Measurements from ENCODE around the gene ACADL. TPM values are rescaled to one million over a fixed set of nuclear protein-coding genes. Genes with fewer than 3 reads are reported as not detected.
"Not testable (repeated sequence)": the region's sequence is repeated elsewhere in the genome, so short reads cannot be mapped to it uniquely, and the experiment has no call there.

The ACADL gene
- total RNA-seq, 1 donor from 2014 or later = 32.4 TPM

GRCh38 chr2:210207929-210208328, 17.3 kb downstream of the ACADL start:
- ATAC-seq (no peak), DNase-seq (ENCODE audit: low spot score) (no peak)
- intact Hi-C loops (cut with DNase I) = no loop called here

GRCh38 chr2:210203558-210203957, 21.7 kb downstream of the ACADL start:
- ATAC-seq = no peak
- DNase-seq (ENCODE audit: low spot score) = no peak
- intact Hi-C loops (cut with DNase I) = no loop called here

- DNase-seq (ENCODE audit: low spot score) (no peak), ATAC-seq (no peak)
- intact Hi-C loops (cut with DNase I) = no loop called here
Measured at GRCh38 chr2:210203147-210203546, 22.1 kb downstream of the ACADL start.

- intact Hi-C loops (cut with DNase I) = loop anchor here (10.0 kb wide), 1 partner anchor 225 kb away; no protein-coding TSS in a partner anchor
- ATAC-seq (no peak), DNase-seq (ENCODE audit: low spot score) (no peak)
Measured at GRCh38 chr2:210199854-210200253, 25.4 kb downstream of the ACADL start.

- intact Hi-C loops (cut with DNase I) = loop anchor here (10.0 kb wide), 1 partner anchor 224 kb away; no protein-coding TSS in a partner anchor
- no peak for ATAC-seq
Measured at GRCh38 chr2:210199186-210199765, 26.0 kb downstream of the ACADL start.

GRCh38 chr2:210198326-210198725, 26.9 kb downstream of the ACADL start:
- DNase-seq (ENCODE audit: low spot score) (no peak), ATAC-seq (no peak)
- intact Hi-C loops (cut with DNase I) = loop anchor here (10.0 kb wide), 1 partner anchor 224 kb away; no protein-coding TSS in a partner anchor

More at GRCh38 chr2:210199186-210199765, 26.0 kb downstream of the ACADL start:
- no peak for DNase-seq (ENCODE audit: low spot score)

- DNase-seq (ENCODE audit: low spot score) = no peak
- no peak for ATAC-seq
- intact Hi-C loops (cut with DNase I) = loop anchor here (10.0 kb wide), 1 partner anchor 223 kb away; no protein-coding TSS in a partner anchor
Measured at GRCh38 chr2:210197720-210198119, 27.5 kb downstream of the ACADL start.

- DNase-seq (ENCODE audit: low spot score) (no peak), ATAC-seq (no peak)
- intact Hi-C loops (cut with DNase I) = loop anchor here (10.0 kb wide), 1 partner anchor 220 kb away; no protein-coding TSS in a partner anchor
Measured at GRCh38 chr2:210195101-210195852, 30.0 kb downstream of the ACADL start.

GRCh38 chr2:210190345-210190744, 34.9 kb downstream of the ACADL start:
- DNase-seq (ENCODE audit: low spot score) = no peak
- intact Hi-C loops (cut with DNase I) = loop anchor here (10.0 kb wide), 1 partner anchor 216 kb away; no protein-coding TSS in a partner anchor
- no peak for ATAC-seq

- ATAC-seq (no peak), DNase-seq (ENCODE audit: low spot score) (no peak)
- intact Hi-C loops (cut with DNase I) = loop anchor here (10.0 kb wide), 1 partner anchor 215 kb away; no protein-coding TSS in a partner anchor
Measured at GRCh38 chr2:210189452-210190138, 35.7 kb downstream of the ACADL start.

GRCh38 chr2:210188755-210189154, 36.5 kb downstream of the ACADL start:
- intact Hi-C loops (cut with DNase I) = no loop called here
- DNase-seq (ENCODE audit: low spot score) (no peak), ATAC-seq (no peak)

GRCh38 chr2:210188190-210188589, 37.1 kb downstream of the ACADL start:
- intact Hi-C loops (cut with DNase I) = no loop called here
- no peak for ATAC-seq
- DNase-seq (ENCODE audit: low spot score) = no peak

GRCh38 chr2:210183936-210184335, 41.3 kb downstream of the ACADL start:
- DNase-seq (ENCODE audit: low spot score); intact Hi-C loops (cut with DNase I); ATAC-seq: not testable (repeated sequence)

GRCh38 chr2:210181606-210182088, 43.6 kb downstream of the ACADL start:
- DNase-seq (ENCODE audit: low spot score); intact Hi-C loops (cut with DNase I); ATAC-seq: not testable (repeated sequence)

GRCh38 chr2:210181033-210181605, 44.1 kb downstream of the ACADL start:
- ATAC-seq; DNase-seq (ENCODE audit: low spot score); intact Hi-C loops (cut with DNase I): not testable (repeated sequence)

GRCh38 chr2:210180477-210180876, 44.8 kb downstream of the ACADL start:
- DNase-seq (ENCODE audit: low spot score) (no peak), ATAC-seq (no peak)
- intact Hi-C loops (cut with DNase I) = no loop called here

- DNase-seq (ENCODE audit: low spot score) (no peak), ATAC-seq (no peak)
- intact Hi-C loops (cut with DNase I) = no loop called here
Measured at GRCh38 chr2:210179351-210179990, 45.8 kb downstream of the ACADL start.

GRCh38 chr2:210177769-210178168, 47.5 kb downstream of the ACADL start:
- ATAC-seq (no peak), DNase-seq (ENCODE audit: low spot score) (no peak)
- intact Hi-C loops (cut with DNase I) = no loop called here

Data from sciatic nerve (tissue), 2 donors.